HTR-8/SVneo (cell line): Measurements from ENCODE around the gene HMMR.

Experiments used
- DNase-seq: peaks from one replicate; pipeline ENCODE4 v3.0.0; 2011; ENCODE audit warnings: low spot score, mixed read lengths; ENCODE audit not compliant: insufficient read length
- FAIRE-seq: peaks from 2 replicates; lab custom pipeline; 2011; peaks lifted over from hg19 to GRCh38; lab: Jason Lieb, UNC

HMMR gene

GRCh38 chr5:163456029-163456589, 4.3 kb upstream of the HMMR start:
- FAIRE-seq, result no peak
- no peak for DNase-seq

- no peak for FAIRE-seq
- DNase-seq, result no peak
These were observed 3.6 kb upstream of the HMMR start for GRCh38 chr5:163456840-163457239.

- DNase-seq (no peak), FAIRE-seq (no peak)
These were observed 1.6 kb upstream of the HMMR start for GRCh38 chr5:163458778-163459385.

- DNase-seq (no peak), FAIRE-seq (no peak)
These were observed 992 bp upstream of the HMMR start for GRCh38 chr5:163459462-163459818.

- DNase-seq (peak; percentile 94), FAIRE-seq (peak; percentile 90)
These were observed 442 bp upstream of the HMMR start, which contains the start of gene NUDCD2 for GRCh38 chr5:163459819-163460561. NUDCD2 (minus strand) TSS chr5:163460102; CDS start chr5:163460050, 52 bp downstream.

- FAIRE-seq (no peak), DNase-seq (no peak)
These were observed 2.6 kb downstream of the HMMR start for GRCh38 chr5:163463063-163463435.

- FAIRE-seq (no peak), DNase-seq (no peak)
These were observed 7.2 kb downstream of the HMMR start for GRCh38 chr5:163467682-163468081.

GRCh38 chr5:163473635-163474243, 13.3 kb downstream of the HMMR start:
- FAIRE-seq (no peak), DNase-seq (no peak)

- no peak for FAIRE-seq
These were observed 15.0 kb downstream of the HMMR start for GRCh38 chr5:163475411-163475810.

GRCh38 chr5:163478126-163478981, 17.9 kb downstream of the HMMR start:
- no peak for FAIRE-seq

More at GRCh38 chr5:163475411-163475810, 15.0 kb downstream of the HMMR start:
- DNase-seq, result no peak

GRCh38 chr5:163478982-163479271, 18.5 kb downstream of the HMMR start:
- FAIRE-seq (no peak), DNase-seq (no peak)

More at GRCh38 chr5:163478126-163478981, 17.9 kb downstream of the HMMR start:
- DNase-seq, result no peak

GRCh38 chr5:163489055-163489744, 28.8 kb downstream of the HMMR start:
- DNase-seq (no peak), FAIRE-seq (no peak)

- no peak for FAIRE-seq
These were observed 29.3 kb downstream of the HMMR start for GRCh38 chr5:163489745-163490075.

GRCh38 chr5:163496286-163496685, 35.9 kb downstream of the HMMR start:
- DNase-seq (no peak), FAIRE-seq (no peak)

More at GRCh38 chr5:163489745-163490075, 29.3 kb downstream of the HMMR start:
- DNase-seq, result no peak

- DNase-seq (no peak), FAIRE-seq (no peak)
These were observed 36.9 kb downstream of the HMMR start for GRCh38 chr5:163497315-163497714.

- FAIRE-seq, result no peak
- DNase-seq, result no peak
These were observed 38.5 kb downstream of the HMMR start for GRCh38 chr5:163498886-163499285.

GRCh38 chr5:163502521-163502920, 42.1 kb downstream of the HMMR start:
- DNase-seq, result no peak
- no peak for FAIRE-seq

- DNase-seq, result peak; percentile 55
- FAIRE-seq, result no peak
These were observed 43.0 kb downstream of the HMMR start for GRCh38 chr5:163503106-163504078.
